Limb (tissue), 2 donors: ENCODE results near the gene TBC1D17.

Experiments
- DNase-seq, 2 donors: peaks; one replicate each; pipeline ENCODE4 v3.0.0-alpha.2; 2016; ENCODE audit errors: extremely low spot score in 2 of 2

Gene TBC1D17

DNA sequence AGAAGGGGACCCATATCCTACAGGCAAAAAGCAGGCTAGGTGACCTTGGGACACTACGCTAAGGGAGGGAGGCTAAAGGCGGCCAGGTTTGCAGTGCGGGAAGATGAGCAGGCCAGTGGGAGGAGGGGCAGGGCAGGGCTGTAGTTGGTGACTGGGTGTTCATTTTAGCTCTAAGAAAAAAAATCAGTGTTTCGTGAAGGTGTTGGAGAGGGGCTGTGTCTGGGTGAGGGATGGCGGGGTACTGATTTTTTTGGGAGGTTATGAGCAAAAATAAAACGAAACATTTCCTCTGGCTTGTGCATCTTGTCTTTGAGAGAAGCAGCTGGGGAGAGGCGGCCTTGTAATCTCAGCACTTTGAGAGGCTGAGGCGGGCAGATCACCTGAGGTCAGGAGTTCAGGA, 56.1 kb downstream of the TBC1D17 start:
- DNase-seq, result no peak

DNA sequence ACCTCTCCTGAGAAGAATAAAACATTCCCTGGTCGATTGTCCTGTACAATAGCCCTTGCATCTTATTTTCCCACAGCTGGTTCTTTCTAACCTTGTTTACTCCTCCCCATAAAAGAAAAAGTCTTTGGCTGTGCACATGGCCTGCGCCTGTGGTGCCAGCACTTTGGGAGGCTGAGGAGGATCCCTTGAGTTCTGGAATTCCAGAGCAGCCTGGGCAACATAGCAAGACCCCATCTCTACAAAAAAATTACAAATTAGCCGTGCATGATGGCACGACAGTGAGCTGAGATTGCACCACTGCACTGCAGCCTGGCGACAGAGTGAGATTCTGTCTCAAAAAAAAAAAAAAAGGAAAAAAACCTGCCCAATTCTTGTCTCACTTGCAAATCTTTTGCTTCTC, 59.0 kb downstream of the TBC1D17 start:
- no peak for DNase-seq

DNA sequence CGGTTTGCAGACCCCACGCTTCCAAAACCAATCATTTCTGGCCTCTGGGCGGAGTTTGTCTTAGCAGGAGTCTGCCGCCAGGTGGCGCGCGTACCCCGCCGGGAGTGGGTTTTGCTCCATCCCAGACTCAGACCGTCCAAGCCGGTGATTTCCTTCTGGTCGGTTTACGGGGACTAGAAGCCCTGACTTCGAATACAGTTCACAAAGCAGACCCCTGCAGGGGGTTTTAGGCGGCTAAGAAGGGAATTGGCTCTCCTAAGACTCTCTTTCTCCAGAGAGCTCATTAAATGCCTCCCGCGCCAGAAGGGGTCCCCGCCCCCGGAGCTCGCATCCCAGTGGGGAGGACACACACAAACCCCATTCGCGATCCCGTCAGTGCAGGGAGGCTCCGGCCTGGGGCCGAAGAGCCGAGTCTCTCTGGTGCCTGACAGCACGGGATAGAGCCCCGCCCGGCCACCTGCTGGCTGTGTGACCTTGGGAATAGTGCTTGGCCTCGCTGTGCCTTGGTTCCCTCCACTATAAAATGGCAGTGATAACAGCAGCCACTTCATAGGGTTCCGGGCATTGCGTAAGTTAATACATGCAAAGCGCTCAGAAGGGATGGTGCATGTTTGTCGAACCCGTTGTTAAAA, 60.4 kb downstream of the TBC1D17 start:
- peak; percentile 55 to 92 for DNase-seq
